GM19438 (cell line): Measurements from ENCODE around the gene PITX1.
"Not testable (repeated sequence)": the region's sequence is repeated elsewhere in the genome, so short reads cannot be mapped to it uniquely, and the experiment has no call there.

ENCODE experiments used
- ATAC-seq: cut with Tn5 transposase; IDR thresholded peaks from one replicate; pipeline ENCODE4 v1.9.1; 2021; ENCODE audit warnings: low read depth; ENCODE audit not compliant: unreplicated experiment

The PITX1 gene

DNA sequence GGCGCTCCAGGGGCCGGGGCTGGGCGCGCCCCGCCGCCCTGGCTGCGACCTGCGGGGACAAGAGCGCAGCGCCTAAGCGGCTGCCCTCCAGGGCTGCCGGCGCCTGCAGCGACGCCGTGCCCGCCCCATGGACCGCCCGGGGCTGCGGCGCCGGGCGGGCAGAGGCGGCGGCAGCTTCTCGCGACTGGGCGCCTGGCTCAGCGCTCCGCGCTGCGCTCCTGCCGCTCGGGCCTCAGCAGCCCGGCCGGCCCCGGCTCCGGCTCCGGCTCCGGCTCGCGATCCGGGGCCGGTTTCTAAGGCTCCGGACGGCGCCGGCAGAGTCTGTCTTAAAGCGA lies at the start of gene PITX1:
Gene PITX1 (minus strand): TSS at position 328 of the 335 bp plus-strand sequence. CDS start 347 bp downstream, outside the sequence.
- no peak for ATAC-seq

DNA sequence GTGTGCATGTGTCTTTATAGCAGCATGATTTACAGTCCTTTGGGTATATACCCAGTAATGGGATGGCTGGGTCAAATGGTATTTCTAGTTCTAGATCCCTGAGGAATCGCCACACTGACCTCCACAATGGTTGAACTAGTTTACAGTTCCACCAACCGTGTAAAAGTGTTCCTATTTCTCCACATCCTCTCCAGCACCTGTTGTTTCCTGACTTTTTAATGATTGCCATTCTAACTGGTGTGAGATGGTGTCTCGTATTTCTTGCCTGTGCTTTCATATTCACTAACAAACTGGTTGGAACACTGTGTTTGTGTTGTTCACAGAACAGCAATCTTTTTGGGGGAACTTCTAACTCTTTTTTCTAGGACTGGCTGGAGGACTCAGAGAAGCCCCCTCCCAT lies 49.3 kb upstream of the PITX1 start:
- ATAC-seq = not testable (repeated sequence)

DNA sequence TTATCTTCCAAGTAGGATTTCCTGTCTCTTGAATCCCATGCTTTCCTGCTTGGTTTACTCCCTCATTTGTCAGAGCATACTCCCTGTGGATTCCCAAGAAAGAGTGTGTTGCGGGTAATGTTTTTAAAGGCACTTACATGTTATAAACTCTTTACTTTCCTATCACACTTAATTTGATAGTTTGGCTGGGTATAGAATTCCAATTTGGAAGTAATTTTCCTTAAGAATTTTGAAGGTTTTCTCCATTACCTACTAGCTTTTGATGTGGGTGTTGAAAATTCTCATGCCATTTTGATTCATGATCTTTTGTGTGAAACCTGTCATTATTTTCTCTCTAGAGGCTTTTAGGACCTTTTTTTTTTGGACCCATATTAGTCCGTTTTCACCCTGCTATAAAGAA lies 47.2 kb upstream of the PITX1 start:
- no peak for ATAC-seq

DNA sequence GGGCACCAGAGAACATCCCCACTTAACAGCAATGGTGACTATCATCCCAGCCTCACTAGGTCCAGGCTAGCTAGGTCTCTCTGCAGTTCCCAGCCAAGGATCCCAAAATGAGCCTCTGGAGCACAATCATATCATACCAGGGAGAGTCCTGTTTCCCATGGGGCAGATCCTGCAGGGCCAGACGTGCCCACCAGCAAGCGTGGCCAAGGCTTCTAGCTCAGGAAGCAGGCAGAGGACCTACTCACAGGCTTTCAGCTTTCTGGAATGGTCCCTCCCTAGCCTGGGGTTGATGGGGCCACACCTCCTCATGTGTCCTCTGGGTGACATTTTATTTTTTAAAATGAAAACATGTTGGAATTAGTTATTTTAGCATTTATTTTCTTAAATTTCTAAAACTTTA lies 45.7 kb upstream of the PITX1 start:
- no peak for ATAC-seq

DNA sequence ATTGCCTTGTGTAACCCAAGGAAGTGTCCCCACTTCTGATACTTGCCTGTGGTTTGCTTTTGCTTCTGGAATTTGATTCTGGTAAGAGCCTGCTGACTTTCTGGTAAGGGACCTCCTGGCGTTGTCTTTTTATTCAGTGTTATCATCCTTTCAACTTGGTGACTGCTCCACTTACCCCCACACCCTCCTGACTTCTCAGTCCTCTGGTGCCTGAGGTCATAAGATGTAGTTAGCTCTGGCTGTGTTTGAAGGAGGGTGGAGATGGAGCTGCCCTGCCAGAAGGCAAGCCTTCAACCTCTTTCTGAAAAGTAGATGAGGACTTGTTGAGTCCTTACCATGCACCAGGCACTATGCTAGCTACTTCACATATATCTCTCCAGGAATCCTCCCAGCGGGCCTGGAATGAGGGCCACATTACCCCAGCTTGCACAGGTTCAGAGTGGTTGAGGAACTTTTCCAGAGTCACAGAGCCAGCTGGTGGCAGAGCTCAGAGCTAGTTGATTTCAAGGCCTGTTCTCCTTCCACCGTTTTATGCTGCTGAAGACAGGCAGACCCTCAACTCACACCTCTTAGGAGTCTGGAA lies 45.2 kb upstream of the PITX1 start:
- no peak for ATAC-seq

DNA sequence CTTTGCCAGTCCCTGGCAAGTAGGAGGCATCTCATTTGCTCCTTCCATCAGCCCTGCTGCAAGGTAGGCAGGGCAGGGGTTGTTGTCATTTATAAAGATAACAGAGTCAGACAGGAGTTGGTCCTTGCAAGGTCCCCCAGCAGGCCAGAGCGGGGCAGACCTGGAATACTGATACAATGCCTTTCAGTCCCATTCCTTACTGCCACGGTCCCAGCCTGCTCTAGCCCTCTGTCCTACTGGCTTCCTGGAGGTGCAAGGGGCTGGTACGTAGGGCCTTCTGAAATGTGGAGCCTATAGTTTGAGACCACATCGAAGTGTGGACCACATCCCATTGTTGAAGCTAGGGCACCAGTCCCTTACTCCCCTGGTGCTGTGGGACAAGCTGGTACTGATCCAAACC lies 42.8 kb upstream of the PITX1 start:
- ATAC-seq = no peak

DNA sequence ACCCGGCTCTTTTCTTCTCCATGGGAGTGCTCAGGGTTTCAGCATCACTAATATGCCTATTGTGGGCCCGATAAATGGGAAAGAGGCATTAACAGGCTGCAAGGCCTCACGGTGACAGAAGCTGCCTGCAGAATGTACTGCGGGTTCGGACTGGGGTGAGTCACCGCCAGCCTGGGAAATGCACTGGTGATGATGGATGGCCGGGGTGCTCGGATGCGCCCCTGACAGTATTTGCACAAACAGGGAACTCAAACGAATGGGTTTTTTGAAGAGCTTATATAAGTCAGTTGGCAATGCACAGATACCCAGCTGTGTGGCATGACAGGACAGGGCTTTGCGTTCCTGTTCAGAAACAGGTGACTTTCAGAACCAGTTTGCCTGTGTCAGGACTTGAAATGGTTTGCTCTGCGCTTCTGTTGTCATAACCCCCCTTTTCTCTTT lies 42.0 kb upstream of the PITX1 start:
- no peak for ATAC-seq

DNA sequence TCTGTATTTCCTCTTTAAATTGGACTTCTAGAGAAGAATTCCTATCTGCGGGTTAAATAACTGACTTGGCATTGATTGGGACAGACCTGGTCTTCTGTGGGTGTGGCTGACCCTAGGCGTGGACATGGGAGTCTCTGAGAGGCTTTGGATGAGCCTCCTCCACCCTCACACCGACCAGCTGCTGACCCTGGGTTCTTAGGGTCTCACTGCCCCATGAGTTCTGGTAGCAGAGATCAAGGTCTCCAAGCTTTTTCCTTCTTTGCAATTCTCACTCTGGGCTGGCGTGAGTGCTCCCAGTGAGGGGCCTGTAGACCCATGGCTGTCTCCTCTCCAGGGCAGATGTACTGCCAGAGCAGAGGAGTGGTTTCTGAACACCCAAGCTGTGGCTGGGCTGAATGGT lies 41.6 kb upstream of the PITX1 start:
- no peak for ATAC-seq

DNA sequence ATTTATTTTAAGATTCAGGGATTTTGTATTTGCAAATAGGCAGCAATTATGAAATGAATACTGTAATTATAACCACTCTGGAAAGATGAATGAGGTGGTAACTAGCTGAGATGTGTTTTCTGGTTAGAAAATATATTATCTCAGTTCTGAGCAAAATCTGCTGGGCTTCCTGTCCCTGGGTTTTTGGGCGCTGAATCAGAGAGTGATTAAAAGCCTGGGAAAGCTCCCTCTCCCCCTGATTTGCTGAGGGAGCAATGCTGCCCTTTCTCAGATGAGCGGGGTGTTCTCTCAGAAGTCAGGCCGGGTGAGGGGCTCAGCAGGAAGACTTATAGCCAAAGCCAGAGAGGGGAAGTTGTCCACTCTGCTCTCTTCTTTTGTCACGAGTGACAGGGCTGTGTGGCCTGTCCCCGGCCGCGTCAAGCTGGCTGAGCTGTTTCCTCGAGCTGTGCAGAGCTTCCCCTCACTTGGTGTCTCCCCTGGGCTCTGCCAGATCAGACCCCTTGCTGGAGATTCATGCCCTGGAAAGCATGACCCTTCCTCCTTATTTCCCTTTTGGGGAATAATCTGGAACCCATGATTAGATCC lies 39.8 kb upstream of the PITX1 start:
- ATAC-seq = no peak

DNA sequence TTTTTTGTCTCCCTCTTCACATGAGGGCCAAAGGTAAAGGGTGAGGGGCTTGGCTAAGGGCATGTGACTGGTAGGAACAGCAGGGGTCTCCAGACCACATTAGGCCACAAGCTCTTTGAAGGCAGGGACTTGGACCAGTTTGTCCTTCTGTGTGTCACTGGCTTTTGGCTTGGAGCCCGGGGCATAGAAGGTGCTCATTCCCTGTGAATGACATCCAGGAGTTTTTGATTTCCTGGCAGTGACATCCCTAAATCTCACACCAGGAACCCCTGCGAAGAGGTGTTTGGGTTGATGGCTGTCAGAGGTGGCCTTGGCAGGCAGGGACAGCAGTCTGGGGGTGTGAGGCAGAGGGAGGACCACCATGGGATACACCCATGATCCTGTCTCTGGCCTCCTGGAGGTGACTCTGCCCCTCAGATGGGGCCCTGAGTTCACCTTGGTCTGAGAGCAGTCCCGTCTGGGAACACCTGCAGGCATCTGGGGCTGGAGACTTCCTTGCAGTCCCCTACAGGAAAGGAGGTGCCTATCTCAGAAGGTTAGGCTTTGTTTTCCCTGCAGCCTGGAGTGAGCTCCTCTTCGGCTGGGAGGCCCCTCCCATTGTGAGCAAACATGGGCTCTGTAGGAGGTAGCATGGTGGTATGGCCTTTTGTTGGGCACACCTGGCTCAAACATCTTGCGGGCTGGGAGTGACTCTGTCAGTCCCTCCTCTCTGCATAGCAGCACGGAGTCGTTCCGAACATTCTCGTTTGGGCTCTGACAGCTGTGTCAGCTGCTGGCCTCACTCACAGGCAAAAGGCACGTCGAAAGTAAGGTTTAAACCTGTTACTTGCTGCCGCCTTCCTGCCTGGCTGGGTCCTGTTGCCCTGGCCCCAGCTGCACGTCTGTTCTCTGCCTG lies 38.6 kb upstream of the PITX1 start:
- ATAC-seq = no peak

DNA sequence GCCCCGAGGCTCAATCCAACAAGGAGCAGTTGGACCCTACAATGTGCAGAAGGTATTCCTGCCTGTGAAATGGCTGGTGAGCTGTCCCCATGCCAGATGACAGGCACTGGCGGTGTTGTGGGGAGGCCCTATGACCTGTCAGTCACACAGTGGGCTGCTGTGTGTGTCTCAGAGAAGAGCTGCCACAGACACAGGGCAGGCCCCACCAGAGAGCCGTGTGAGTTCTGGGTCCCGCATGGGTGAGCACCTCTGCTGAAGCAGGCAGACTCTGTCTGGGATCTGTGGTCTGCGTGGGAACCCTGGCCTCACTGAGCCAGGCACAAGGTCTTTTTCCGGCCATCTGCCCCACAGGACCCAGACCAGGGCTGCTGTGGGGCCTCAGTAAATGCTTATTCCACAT lies 37.3 kb upstream of the PITX1 start:
- ATAC-seq = no peak

DNA sequence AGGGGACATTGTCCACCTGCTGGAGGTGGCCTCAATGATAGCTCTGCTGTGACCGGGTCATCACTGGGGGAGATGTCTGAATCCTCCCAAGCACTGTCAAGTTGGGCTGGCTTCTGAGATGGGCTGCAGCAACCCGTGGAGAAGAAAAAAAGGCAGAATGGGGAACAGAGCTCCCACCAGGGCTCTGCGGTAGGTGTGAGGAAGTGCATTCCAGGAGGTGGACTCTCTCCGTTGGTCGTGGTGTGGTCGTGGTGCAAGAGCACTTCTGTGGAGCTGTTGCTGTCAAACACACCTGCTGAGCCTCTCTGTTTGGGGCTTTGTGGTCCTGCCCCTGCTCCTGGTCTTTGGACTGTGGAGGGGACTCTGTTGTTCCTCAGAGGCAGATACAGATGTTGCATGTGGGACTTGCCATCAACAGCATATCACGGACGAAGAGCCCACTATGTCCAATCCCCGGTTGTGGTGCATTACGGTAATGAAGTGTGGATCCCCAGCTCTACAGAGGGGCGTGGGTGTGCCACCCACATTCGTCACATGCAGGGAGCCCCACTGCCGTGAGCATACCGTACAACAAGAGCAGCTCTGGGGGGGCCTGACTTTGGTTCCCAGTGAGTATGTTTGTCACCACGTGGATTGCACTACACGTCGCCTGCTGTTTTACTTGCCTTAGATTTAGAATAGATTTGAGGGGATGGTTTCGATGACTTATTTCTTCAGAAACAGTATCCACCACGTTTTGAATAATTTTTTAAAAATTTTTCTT lies 36.0 kb upstream of the PITX1 start:
- ATAC-seq = no peak

DNA sequence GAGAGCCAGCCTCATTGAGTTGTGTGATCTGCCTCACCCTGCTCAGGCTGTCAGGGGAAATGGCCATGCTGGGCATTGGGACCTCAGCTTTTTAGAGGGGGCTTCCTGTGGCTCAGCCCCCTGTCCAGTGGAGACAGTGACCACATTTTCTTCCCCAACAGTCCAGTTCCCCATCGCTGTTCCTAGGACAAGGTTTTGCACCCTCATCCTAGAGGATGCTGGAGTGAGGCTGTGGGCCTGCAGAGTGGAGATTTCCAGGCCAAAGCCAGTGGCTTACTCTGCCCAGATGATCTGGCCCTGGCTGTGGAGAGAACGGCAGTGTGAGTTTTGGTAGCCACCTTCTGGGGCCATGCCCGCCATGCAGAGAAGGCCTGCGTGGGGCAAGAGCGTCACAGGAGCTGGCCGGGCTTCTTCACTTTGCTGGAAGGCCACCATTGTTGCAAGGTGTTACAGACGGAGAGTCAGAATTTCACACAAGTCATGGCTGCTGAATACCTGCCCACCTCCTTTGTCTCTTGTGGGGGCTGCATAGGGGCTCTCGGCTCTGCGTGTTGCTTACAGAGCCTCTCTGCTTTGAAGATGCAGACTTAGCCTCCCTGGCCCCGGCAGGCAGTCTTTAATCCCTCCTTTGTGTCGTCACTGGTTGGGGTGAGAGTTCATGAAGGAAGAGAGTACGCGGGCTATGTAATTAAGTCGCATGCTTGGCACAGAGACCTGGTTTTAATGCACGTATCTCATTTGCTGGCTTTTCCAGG lies 35.2 kb upstream of the PITX1 start:
- no peak for ATAC-seq

DNA sequence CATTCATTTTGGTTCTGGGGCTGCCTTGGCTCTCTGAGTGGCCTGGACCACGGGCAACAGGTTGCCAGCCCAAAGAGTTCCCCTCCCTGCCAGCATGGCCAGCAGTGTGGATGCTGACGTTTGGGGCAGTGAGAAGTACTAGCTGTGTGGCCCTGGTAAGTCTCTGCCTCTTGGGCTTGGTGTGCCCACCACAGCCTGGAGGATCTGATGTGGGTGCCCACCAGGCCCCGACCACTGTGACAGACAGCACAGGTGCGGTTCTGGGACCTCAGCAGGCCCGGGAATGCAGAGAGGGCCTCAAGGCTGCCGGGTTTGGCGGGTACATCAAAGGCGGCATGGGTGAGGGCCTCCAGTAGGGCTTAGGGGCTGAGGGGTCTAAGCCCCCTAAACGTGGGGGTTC lies 33.6 kb upstream of the PITX1 start:
- no peak for ATAC-seq

DNA sequence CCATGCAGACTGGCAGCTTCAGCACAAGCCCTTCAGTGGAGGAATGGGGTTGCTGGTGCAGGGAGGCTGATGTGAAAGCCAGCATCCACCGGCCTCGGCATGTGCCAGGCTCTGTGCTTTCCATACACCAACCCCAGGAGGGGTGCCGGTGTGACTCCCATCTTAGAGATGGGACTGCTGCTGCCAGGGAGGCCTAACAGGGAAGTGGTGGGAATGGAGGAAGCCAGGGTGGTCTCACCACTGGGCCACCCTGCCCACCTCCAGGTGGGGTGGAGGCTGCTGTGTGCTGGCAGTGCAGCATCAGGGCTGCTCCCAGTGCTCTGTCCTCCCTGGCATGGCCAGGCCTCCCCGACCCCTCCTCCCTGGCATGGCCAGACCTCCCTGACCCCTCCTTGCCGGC lies 32.8 kb upstream of the PITX1 start:
- ATAC-seq = no peak

DNA sequence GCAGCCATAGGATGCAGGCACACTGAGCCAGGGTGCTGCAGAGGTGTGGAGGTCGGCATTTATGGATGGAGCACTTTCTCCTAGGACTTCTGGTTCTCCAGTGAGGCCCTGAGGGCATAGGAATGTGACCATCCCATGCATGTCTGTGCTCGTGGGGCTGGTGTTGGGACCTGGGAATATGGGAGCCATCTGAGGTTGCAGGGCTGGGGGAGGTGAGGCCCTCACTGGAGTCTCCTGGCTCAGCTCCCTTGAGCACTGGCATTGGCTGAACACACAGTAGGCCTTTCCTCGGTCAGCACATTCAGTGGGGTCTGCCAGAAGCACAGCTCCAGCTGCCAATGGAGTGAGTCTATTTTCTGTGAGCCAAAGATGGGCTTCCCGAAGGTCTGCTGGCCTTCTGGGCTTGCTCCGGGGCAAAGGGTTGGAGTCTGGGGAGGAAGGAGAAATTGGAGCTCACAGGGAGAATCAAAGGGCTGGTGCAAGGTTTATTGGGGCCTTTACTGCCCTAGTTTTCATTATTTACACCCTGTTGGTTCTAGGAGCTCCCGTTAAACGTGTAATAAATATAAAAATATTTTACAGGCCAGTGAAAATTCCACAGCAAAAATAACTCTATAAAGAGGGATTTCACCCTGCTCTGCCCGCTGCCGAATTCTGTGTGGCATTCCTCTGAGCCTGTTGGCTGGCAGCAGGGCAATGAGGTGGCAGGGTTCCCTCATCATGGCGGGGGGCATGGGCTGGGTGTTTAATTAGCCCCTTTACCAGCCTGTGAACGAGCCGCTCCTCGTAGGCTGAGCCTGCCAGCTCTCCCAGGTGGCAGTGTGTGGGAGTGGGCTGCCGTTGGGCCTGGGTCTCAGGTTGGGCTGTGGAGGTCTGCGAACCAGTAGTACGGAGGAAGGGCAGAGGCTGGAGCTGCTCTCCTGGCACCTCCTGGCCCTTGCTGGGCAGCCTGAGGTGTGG lies 31.6 kb upstream of the PITX1 start:
- no peak for ATAC-seq

DNA sequence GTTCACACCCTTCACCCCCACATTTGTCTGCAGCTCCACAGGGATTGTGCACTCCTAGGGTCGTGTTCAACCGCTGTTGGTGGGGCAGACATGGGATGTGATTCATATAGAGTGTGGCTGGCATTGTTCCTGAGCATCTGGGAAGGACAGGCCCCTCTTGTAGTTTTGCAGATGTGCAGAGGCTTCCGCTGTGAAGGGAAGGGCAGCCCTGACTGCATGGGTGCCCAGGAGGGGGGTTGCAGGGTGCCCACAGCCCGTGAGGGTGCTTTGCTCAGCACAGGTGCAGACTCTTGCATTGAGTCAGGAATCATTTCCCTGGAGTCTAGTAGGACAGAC lies 30.2 kb upstream of the PITX1 start:
- no peak for ATAC-seq

DNA sequence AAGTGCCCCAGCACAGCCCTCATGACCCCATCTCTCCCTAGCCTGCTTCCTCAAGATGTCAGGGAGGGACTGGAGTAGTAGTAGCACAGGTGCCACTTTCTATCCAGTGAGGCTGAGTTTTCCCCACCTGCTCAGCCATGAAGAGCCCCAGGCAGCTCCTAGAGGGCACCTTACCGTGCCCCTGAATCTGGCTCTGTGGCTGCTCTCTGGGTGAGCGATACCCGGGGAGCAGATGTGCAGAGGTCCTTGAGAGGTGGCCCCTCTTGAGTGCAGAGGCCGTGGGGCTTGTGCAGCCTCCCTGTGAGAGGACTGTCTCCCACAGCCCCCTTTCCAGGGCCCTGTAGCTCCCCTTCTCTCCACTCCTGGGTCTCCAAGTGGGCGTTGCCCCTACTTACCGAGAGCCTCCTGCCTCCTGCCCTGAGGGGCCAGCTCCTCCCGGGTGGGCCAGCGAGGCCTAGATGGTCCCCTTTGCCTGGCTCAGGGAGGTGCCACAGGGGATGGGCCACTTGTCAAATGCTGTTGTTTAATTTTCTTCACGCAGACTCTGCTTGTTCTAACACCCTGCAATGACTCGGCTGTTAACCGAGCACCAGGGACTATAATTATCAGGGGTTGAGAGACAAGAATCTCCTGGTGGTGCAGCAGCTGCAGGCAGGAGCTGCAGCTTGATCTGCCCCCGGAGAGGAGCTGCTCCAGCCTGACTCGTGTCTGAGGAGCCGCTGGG lies 29.6 kb upstream of the PITX1 start:
- ATAC-seq = no peak

DNA sequence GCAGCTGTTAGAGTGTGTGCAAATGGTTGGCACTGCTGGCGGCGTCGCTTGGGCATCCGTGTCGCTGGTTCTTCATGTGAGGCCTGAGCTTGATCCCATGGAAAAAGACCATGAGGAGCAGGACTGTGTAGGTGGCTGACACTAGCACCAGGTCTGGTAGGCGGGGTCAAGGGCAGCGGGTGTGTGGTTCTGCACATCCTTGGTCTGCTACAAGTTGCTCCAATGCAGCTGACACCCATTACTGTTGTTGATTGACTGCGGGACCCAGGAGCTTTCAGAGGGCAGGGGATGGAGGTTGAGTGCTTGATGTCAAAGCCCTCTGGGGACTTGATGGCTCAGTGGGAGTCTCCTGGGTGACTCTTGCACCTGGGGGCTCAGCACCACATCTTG lies 29.0 kb upstream of the PITX1 start:
- no peak for ATAC-seq
